ENCODE data around the gene CCNG2. TPM values are rescaled to one million over a fixed set of nuclear protein-coding genes. Genes with fewer than 3 reads are reported as not detected.

Gene CCNG2
- 84.8 TPM for total RNA-seq
- 40.2 TPM for polyA plus RNA-seq

- WGBS = under 1% methylated on average over 94 of the region's 94 CpGs
- Histone ChIP-seq H3K36me3 (ENCODE audit: insufficient read depth) (peaks cover 7% of the 10 kb centered on the region), H3K27ac (ENCODE audit: low read depth) (peak within 1 kb of the TSS; percentile 99), H3K4me3 (ENCODE audit: low read depth, low read length) (peak within 1 kb of the TSS; percentile 99), H3K4me1 (ENCODE audit: insufficient read depth) (no peaks in the 10 kb centered on the region)
- peak; percentile 96 for DNase-seq (ENCODE audit: extremely low spot score)
Measured at GRCh38 chr4:77156912-77157858, at the start of gene CCNG2. CCNG2 (plus strand) TSS chr4:77157207; CDS start chr4:77158533, 1,326 bp downstream.

DNA sequence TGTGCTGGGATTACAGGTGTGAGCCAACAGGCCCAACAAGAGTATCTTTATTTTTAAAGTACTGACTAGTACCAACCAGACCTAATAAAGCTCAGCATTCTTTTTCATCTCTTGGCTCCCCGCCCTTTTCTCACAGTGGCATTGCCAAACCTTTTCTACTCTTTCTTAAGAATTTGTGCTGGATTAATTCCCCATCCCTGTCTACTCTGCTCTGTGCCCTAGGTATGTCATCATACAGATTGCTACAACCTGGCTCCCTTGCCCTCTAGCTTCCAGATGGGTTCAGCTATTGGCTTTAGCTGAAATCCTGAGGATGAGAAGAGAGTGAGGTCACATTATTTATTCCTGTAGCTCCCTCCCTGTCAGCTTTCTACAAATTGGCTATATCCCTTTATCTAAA, 46.3 kb upstream of the CCNG2 start:
- DNase-seq (ENCODE audit: extremely low spot score) = no peak
- Histone ChIP-seq H3K27ac (ENCODE audit: low read depth) (no peak overlapping the region), H3K4me1 (ENCODE audit: insufficient read depth) (no peaks in the 10 kb centered on the region), H3K4me3 (ENCODE audit: low read depth, low read length) (no peak overlapping the region), H3K36me3 (ENCODE audit: insufficient read depth) (no peaks in the 10 kb centered on the region)
- WGBS = 97% methylated on average over 1 of the region's 1 CpG

DNA sequence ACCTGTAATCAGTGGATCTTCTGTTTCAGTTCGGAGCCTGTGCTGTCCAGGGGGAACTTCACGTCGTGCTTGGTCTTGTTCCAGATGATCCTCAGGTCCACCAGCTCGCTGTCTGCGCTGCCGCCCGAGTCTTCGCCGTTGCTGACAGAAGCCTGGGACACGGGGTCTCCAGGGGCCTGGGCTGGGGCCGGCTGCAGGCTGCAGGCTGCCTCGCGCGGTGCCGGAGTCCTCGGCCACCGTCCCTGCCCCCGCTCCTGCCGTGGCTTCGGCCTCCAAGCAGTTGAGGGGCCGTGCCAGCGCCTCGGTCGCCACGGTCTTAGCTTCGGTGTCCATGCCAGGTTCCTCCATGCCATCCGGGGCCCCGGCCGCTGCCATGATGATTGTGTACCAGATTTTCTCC, 43.9 kb upstream of the CCNG2 start:
- Histone ChIP-seq H3K4me1 (ENCODE audit: insufficient read depth) (no peaks in the 10 kb centered on the region), H3K4me3 (ENCODE audit: low read depth, low read length) (no peak overlapping the region), H3K27ac (ENCODE audit: low read depth) (no peak overlapping the region), H3K36me3 (ENCODE audit: insufficient read depth) (no peaks in the 10 kb centered on the region)
- no peak for DNase-seq (ENCODE audit: extremely low spot score)
- WGBS = 95% methylated on average over 29 of the region's 29 CpGs

DNA sequence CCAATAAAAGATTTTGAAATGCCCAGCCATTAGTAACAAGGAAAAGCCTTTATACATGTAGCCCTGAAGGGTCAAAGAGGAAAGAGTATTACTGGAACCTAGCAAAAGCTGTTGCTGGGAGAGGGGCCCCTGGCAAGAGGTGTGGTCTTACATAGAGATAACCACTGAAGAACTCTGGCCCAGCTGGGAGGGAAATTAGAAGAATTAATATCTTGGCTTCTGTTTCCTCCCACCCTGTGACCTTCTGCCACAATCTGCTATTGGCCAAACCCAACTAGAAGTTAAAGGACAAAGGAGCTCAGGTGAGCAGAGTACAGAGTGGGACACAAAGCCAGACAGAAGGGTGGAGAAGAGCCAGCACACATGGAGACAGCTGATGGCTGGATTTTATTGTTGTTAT, 39.3 kb upstream of the CCNG2 start:
- Histone ChIP-seq H3K4me3 (ENCODE audit: low read depth, low read length) (no peak overlapping the region), H3K36me3 (ENCODE audit: insufficient read depth) (no peaks in the 10 kb centered on the region), H3K4me1 (ENCODE audit: insufficient read depth) (no peaks in the 10 kb centered on the region), H3K27ac (ENCODE audit: low read depth) (no peak overlapping the region)
- DNase-seq (ENCODE audit: extremely low spot score) = no peak

DNA sequence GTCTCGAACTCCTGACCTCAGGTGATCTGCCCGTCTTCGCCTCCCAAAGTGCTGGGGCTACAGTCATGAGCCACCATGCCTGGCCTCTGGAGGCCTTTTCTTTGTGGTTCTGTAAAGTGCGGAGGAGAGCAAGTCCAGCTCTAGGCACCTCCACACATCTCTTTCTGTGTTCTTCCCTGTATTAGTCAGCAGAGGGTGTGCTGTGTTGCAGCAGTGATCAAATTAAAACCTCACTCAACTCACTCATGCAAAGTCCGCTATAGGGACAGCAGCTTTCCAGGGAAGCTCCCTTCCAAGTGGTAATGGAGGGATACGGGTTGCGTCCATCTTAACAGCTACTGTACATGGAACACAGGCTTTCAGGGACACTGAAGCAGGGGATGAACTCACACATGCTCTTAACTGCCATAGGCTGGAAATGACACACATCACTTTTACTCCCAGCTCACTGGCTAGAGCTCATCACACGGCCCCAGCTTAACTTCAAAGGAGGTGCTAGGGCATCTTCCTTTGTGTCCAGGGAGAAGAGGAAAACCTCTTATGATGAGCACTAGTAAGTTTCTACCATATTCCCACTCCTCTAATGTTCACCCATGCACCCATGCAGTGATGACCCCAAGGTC, 36.0 kb upstream of the CCNG2 start:
- no peak overlapping the region for H3K27ac ChIP-seq (ENCODE audit: low read depth)
- WGBS = 85% methylated on average over 8 of the region's 8 CpGs
- no peaks in the 10 kb centered on the region for H3K36me3 ChIP-seq (ENCODE audit: insufficient read depth)
- no peak for DNase-seq (ENCODE audit: extremely low spot score)
- no peak overlapping the region for H3K4me3 ChIP-seq (ENCODE audit: low read depth, low read length)
- H3K4me1 ChIP-seq (ENCODE audit: insufficient read depth) = no peaks in the 10 kb centered on the region

DNA sequence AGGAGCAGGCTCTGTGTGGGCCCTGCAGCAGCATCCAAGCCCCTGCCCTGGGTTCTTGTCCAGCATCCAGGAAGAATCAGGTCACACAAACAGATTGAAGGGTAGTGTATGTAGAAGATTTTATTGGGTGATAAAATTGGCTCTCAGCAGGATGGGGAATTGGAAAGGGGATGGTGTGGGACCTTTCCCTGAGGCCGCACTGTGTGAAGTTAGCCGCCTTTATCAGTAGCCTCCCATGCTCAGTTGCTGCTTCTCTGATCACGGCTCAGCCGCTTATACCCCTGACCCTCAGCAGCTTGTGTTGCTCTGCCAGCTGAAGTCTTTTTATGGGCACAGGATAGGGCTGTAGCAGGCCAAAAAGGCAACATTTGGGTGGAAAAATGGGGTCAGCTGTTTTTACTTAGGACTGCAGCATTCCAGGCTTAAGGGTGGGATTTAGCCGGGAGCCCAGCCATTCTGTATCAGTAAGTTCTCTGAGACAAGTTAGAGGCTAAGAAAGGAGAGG, 35.2 kb upstream of the CCNG2 start:
- Histone ChIP-seq H3K4me3 (ENCODE audit: low read depth, low read length) (no peak overlapping the region), H3K36me3 (ENCODE audit: insufficient read depth) (no peaks in the 10 kb centered on the region), H3K27ac (ENCODE audit: low read depth) (no peak overlapping the region), H3K4me1 (ENCODE audit: insufficient read depth) (no peaks in the 10 kb centered on the region)
- 47% methylated on average over 5 of the region's 5 CpGs for WGBS
- DNase-seq (ENCODE audit: extremely low spot score) = no peak

DNA sequence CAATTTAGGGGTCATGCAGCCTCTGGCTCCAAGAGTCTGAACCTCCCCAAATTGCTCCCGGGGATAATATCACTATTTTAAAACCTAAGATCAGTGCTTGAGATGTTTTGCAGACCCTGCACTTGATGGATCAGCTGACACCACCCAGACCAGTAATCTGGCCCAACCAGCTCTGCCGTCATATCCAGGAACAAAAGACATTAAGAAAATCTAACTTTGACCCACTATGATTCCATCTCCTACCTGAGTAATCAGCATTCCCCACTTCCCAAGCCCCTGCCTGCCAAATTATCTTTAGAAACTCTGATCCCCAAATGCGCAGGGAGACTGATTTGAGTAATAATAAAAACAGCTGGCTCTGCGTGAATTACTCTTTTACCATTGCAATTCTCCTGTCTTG, 34.4 kb upstream of the CCNG2 start:
- WGBS = 77% methylated on average over 4 of the region's 4 CpGs
- DNase-seq (ENCODE audit: extremely low spot score) = no peak
- Histone ChIP-seq H3K4me3 (ENCODE audit: low read depth, low read length) (no peak overlapping the region), H3K4me1 (ENCODE audit: insufficient read depth) (peaks cover 1% of the 10 kb centered on the region), H3K36me3 (ENCODE audit: insufficient read depth) (no peaks in the 10 kb centered on the region), H3K27ac (ENCODE audit: low read depth) (no peak overlapping the region)

DNA sequence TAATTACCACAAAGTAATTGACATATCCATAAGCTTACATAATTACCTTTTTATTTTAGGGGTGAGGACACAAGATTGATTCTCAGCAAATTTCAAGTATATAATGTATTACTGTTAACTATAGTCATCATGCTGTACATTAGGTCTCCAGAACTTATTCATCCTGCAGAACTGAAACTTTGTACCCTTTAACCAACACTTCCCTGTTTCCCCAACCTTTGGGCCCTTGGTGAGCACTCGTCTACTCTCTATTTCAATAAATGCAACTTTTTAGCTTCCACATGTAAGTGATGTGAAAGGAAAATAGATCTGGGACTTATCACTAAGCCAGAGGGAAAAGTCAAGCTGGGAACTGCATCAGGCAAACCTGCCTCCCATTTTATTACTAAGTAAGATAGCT, 33.6 kb upstream of the CCNG2 start:
- 82% methylated on average over 1 of the region's 1 CpG for WGBS

DNA sequence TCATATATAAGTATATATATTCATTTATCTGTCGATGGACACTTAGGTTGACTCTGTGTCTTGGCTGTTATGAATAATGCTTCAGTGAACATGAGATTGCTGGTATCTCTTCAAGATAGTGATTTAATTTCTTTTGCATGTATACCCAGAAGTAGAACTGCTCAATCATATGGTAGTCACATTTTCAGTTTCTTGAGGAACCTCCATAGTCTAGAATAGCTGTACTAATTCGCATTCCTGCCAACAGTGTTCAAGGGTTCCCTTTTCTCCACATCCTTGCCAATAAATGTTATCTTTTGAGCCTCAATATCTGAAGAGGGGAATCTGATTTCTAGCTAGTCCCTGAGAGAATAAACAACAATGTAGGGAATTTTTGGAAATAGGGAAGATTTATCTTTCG, 32.4 kb upstream of the CCNG2 start:
- Histone ChIP-seq H3K4me3 (ENCODE audit: low read depth, low read length) (no peak overlapping the region), H3K36me3 (ENCODE audit: insufficient read depth) (no peaks in the 10 kb centered on the region), H3K4me1 (ENCODE audit: insufficient read depth) (peaks cover 1% of the 10 kb centered on the region), H3K27ac (ENCODE audit: low read depth) (no peak overlapping the region)
- no peak for DNase-seq (ENCODE audit: extremely low spot score)
- 88% methylated on average over 3 of the region's 3 CpGs for WGBS

More for the DNA sequence above, 33.6 kb upstream of the CCNG2 start:
- peaks cover 1% of the 10 kb centered on the region for H3K4me1 ChIP-seq (ENCODE audit: insufficient read depth)
- no peak overlapping the region for H3K4me3 ChIP-seq (ENCODE audit: low read depth, low read length)
- H3K36me3 ChIP-seq (ENCODE audit: insufficient read depth) = no peaks in the 10 kb centered on the region
- H3K27ac ChIP-seq (ENCODE audit: low read depth) = no peak overlapping the region
- DNase-seq (ENCODE audit: extremely low spot score) = no peak

- Histone ChIP-seq H3K36me3 (ENCODE audit: insufficient read depth) (no peaks in the 10 kb centered on the region), H3K27ac (ENCODE audit: low read depth) (no peak overlapping the region), H3K4me1 (ENCODE audit: insufficient read depth) (peaks cover 1% of the 10 kb centered on the region), H3K4me3 (ENCODE audit: low read depth, low read length) (no peak overlapping the region)
- DNase-seq (ENCODE audit: extremely low spot score) = no peak
- WGBS = 32% methylated on average over 8 of the region's 8 CpGs
Measured at GRCh38 chr4:77125961-77126360, 31.0 kb upstream of the CCNG2 start.

GRCh38 chr4:77126809-77127208, 30.2 kb upstream of the CCNG2 start:
- DNase-seq (ENCODE audit: extremely low spot score) = no peak
- 56% methylated on average over 2 of the region's 2 CpGs for WGBS
- H3K36me3 ChIP-seq (ENCODE audit: insufficient read depth) = no peaks in the 10 kb centered on the region
- H3K4me1 ChIP-seq (ENCODE audit: insufficient read depth) = peaks cover 1% of the 10 kb centered on the region
- H3K4me3 ChIP-seq (ENCODE audit: low read depth, low read length) = no peak overlapping the region
- no peak overlapping the region for H3K27ac ChIP-seq (ENCODE audit: low read depth)

DNA sequence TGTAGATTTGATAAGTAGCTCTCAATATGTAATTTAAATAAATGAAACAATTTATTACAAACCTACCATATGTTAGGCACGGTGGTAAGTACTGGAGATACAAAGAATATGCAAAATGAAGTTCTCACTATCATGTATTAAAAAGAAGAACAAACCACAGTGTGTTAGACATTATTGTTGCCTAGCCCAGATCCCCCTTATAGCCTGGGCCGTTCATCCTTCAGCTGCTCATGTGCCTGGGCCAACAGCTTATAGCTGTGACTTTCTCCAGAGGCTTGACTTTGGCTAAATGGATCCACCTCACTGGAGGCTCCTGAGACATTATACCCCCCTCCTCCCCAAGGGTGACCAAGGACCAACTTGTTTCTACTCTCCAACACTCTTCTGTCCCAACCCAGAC, 29.8 kb upstream of the CCNG2 start:
- Histone ChIP-seq H3K27ac (ENCODE audit: low read depth) (no peak overlapping the region), H3K4me1 (ENCODE audit: insufficient read depth) (peaks cover 1% of the 10 kb centered on the region), H3K36me3 (ENCODE audit: insufficient read depth) (no peaks in the 10 kb centered on the region), H3K4me3 (ENCODE audit: low read depth, low read length) (no peak overlapping the region)
- WGBS = 76% methylated on average over 2 of the region's 2 CpGs
- DNase-seq (ENCODE audit: extremely low spot score) = no peak

DNA sequence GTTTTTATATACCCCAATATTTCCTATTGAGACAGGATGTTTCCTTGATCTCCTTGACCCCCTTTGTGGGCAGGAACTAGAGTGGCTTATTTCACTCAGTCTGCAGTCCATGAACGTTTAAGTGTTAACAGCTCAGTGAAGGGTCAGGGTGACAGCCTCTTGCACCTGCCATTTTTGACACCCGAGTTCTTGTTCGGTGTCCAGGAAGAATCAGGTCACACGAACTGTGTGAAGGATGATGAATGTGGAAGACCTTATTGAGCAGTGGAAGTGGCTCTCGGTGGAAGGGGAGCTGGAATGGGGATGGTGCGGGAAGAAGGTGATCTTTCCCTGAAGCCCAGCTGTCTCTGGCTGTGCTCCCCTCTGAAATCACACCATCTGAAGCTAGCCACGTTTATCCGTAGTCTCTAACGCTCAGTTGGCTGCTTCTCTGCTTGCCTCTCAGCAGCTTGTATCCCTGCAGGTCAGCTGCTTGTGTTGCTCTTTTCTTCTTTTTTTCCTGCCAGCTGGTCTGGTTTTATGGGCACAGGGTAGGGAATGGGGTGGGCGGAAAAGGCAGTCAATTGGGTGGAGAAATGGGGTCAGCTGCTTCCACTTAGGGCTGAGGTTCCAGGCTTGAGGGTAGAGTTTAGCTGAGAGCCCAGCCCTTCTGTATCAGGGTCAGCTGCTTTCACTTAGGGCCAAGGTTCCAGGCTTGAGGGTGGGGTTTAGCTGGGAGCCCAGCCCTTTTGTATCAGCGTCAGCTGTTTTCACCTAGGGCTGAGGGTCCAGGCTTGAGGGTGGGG, 29.0 kb upstream of the CCNG2 start:
- Histone ChIP-seq H3K4me1 (ENCODE audit: insufficient read depth) (peaks cover 1% of the 10 kb centered on the region), H3K36me3 (ENCODE audit: insufficient read depth) (no peaks in the 10 kb centered on the region), H3K4me3 (ENCODE audit: low read depth, low read length) (no peak overlapping the region), H3K27ac (ENCODE audit: low read depth) (no peak overlapping the region)
- 54% methylated on average over 11 of the region's 11 CpGs for WGBS
- DNase-seq (ENCODE audit: extremely low spot score) = no peak
